ENCODE data around the gene NDUFAF5.

NDUFAF5 gene

GRCh38 chr20:13809855-13810254 lies 25.0 kb downstream of the NDUFAF5 start:
- no peaks in the 10 kb centered on the region for H3K9me3 ChIP-seq (ENCODE audit: control insufficient read depth, low read length)
- no peaks in the 10 kb centered on the region for H3K27me3 ChIP-seq (ENCODE audit: control insufficient read depth, insufficient read depth, low read length)
- peaks cover 6% of the 10 kb centered on the region for H3K36me3 ChIP-seq (ENCODE audit: control insufficient read depth, insufficient read depth, low read length)
- H3K4me1 ChIP-seq (ENCODE audit: control insufficient read depth, insufficient read depth, low read length), result no peaks in the 10 kb centered on the region
- H3K4me3 ChIP-seq (ENCODE audit: low read length), result no peak overlapping the region
- H3K9ac ChIP-seq (ENCODE audit: low read length), result no peak overlapping the region

GRCh38 chr20:13810446-13810845 lies 25.6 kb downstream of the NDUFAF5 start:
- H3K36me3 ChIP-seq (ENCODE audit: control insufficient read depth, insufficient read depth, low read length), result peaks cover 6% of the 10 kb centered on the region
- no peaks in the 10 kb centered on the region for H3K27me3 ChIP-seq (ENCODE audit: control insufficient read depth, insufficient read depth, low read length)

GRCh38 chr20:13813910-13814309 lies 29.1 kb downstream of the NDUFAF5 start:
- Histone ChIP-seq H3K27me3 (ENCODE audit: control insufficient read depth, insufficient read depth, low read length) (no peaks in the 10 kb centered on the region), H3K4me3 (ENCODE audit: low read length) (no peak overlapping the region), H3K4me1 (ENCODE audit: control insufficient read depth, insufficient read depth, low read length) (no peaks in the 10 kb centered on the region), H3K9ac (ENCODE audit: low read length) (no peak overlapping the region), H3K9me3 (ENCODE audit: control insufficient read depth, low read length) (no peaks in the 10 kb centered on the region), H3K36me3 (ENCODE audit: control insufficient read depth, insufficient read depth, low read length) (peaks cover 6% of the 10 kb centered on the region)

More at GRCh38 chr20:13810446-13810845, 25.6 kb downstream of the NDUFAF5 start:
- H3K4me3 ChIP-seq (ENCODE audit: low read length), result no peak overlapping the region
- no peaks in the 10 kb centered on the region for H3K4me1 ChIP-seq (ENCODE audit: control insufficient read depth, insufficient read depth, low read length)
- H3K9me3 ChIP-seq (ENCODE audit: control insufficient read depth, low read length), result no peaks in the 10 kb centered on the region
- no peak overlapping the region for H3K9ac ChIP-seq (ENCODE audit: low read length)

- Histone ChIP-seq H3K4me1 (ENCODE audit: control insufficient read depth, insufficient read depth, low read length) (no peaks in the 10 kb centered on the region), H3K9me3 (ENCODE audit: control insufficient read depth, low read length) (no peaks in the 10 kb centered on the region), H3K36me3 (ENCODE audit: control insufficient read depth, insufficient read depth, low read length) (peaks cover 6% of the 10 kb centered on the region), H3K4me3 (ENCODE audit: low read length) (no peak overlapping the region), H3K27me3 (ENCODE audit: control insufficient read depth, insufficient read depth, low read length) (no peaks in the 10 kb centered on the region), H3K9ac (ENCODE audit: low read length) (no peak overlapping the region)
These were observed 29.8 kb downstream of the NDUFAF5 start for GRCh38 chr20:13814672-13815071.

GRCh38 chr20:13816757-13817156 lies 31.9 kb downstream of the NDUFAF5 start:
- no peaks in the 10 kb centered on the region for H3K9me3 ChIP-seq (ENCODE audit: control insufficient read depth, low read length)
- H3K4me1 ChIP-seq (ENCODE audit: control insufficient read depth, insufficient read depth, low read length), result no peaks in the 10 kb centered on the region
- no peak overlapping the region for H3K9ac ChIP-seq (ENCODE audit: low read length)
- no peaks in the 10 kb centered on the region for H3K27me3 ChIP-seq (ENCODE audit: control insufficient read depth, insufficient read depth, low read length)
- peaks cover 6% of the 10 kb centered on the region for H3K36me3 ChIP-seq (ENCODE audit: control insufficient read depth, insufficient read depth, low read length)
- no peak overlapping the region for H3K4me3 ChIP-seq (ENCODE audit: low read length)

GRCh38 chr20:13817342-13817741 lies 32.5 kb downstream of the NDUFAF5 start:
- H3K27me3 ChIP-seq (ENCODE audit: control insufficient read depth, insufficient read depth, low read length), result no peaks in the 10 kb centered on the region
- H3K36me3 ChIP-seq (ENCODE audit: control insufficient read depth, insufficient read depth, low read length), result peaks cover 6% of the 10 kb centered on the region
- no peaks in the 10 kb centered on the region for H3K9me3 ChIP-seq (ENCODE audit: control insufficient read depth, low read length)
- H3K4me3 ChIP-seq (ENCODE audit: low read length), result no peak overlapping the region
- no peaks in the 10 kb centered on the region for H3K4me1 ChIP-seq (ENCODE audit: control insufficient read depth, insufficient read depth, low read length)
- H3K9ac ChIP-seq (ENCODE audit: low read length), result no peak overlapping the region

GRCh38 chr20:13819885-13820645 lies 35.2 kb downstream of the NDUFAF5 start:
- Histone ChIP-seq H3K9ac (ENCODE audit: low read length) (no peak overlapping the region), H3K9me3 (ENCODE audit: control insufficient read depth, low read length) (no peaks in the 10 kb centered on the region), H3K4me1 (ENCODE audit: control insufficient read depth, insufficient read depth, low read length) (no peaks in the 10 kb centered on the region), H3K4me3 (ENCODE audit: low read length) (no peak overlapping the region), H3K27me3 (ENCODE audit: control insufficient read depth, insufficient read depth, low read length) (no peaks in the 10 kb centered on the region), H3K36me3 (ENCODE audit: control insufficient read depth, insufficient read depth, low read length) (no peaks in the 10 kb centered on the region)

- Histone ChIP-seq H3K27me3 (ENCODE audit: control insufficient read depth, insufficient read depth, low read length) (no peaks in the 10 kb centered on the region), H3K9ac (ENCODE audit: low read length) (no peak overlapping the region), H3K4me1 (ENCODE audit: control insufficient read depth, insufficient read depth, low read length) (no peaks in the 10 kb centered on the region), H3K4me3 (ENCODE audit: low read length) (no peak overlapping the region), H3K9me3 (ENCODE audit: control insufficient read depth, low read length) (no peaks in the 10 kb centered on the region), H3K36me3 (ENCODE audit: control insufficient read depth, insufficient read depth, low read length) (no peaks in the 10 kb centered on the region)
These were observed 37.0 kb downstream of the NDUFAF5 start for GRCh38 chr20:13821876-13822275.

GRCh38 chr20:13822459-13822858 lies 37.6 kb downstream of the NDUFAF5 start:
- no peaks in the 10 kb centered on the region for H3K9me3 ChIP-seq (ENCODE audit: control insufficient read depth, low read length)
- no peak overlapping the region for H3K4me3 ChIP-seq (ENCODE audit: low read length)
- no peaks in the 10 kb centered on the region for H3K36me3 ChIP-seq (ENCODE audit: control insufficient read depth, insufficient read depth, low read length)
- no peak overlapping the region for H3K9ac ChIP-seq (ENCODE audit: low read length)
- H3K27me3 ChIP-seq (ENCODE audit: control insufficient read depth, insufficient read depth, low read length), result no peaks in the 10 kb centered on the region
- no peaks in the 10 kb centered on the region for H3K4me1 ChIP-seq (ENCODE audit: control insufficient read depth, insufficient read depth, low read length)

GRCh38 chr20:13824459-13824858 lies 39.6 kb downstream of the NDUFAF5 start:
- Histone ChIP-seq H3K27me3 (ENCODE audit: control insufficient read depth, insufficient read depth, low read length) (no peaks in the 10 kb centered on the region), H3K4me3 (ENCODE audit: low read length) (no peak overlapping the region), H3K9me3 (ENCODE audit: control insufficient read depth, low read length) (no peaks in the 10 kb centered on the region), H3K9ac (ENCODE audit: low read length) (no peak overlapping the region), H3K36me3 (ENCODE audit: control insufficient read depth, insufficient read depth, low read length) (no peaks in the 10 kb centered on the region), H3K4me1 (ENCODE audit: control insufficient read depth, insufficient read depth, low read length) (no peaks in the 10 kb centered on the region)

- H3K9me3 ChIP-seq (ENCODE audit: control insufficient read depth, low read length), result no peaks in the 10 kb centered on the region
- no peak overlapping the region for H3K9ac ChIP-seq (ENCODE audit: low read length)
- no peak overlapping the region for H3K4me3 ChIP-seq (ENCODE audit: low read length)
- H3K27me3 ChIP-seq (ENCODE audit: control insufficient read depth, insufficient read depth, low read length), result no peaks in the 10 kb centered on the region
- H3K4me1 ChIP-seq (ENCODE audit: control insufficient read depth, insufficient read depth, low read length), result no peaks in the 10 kb centered on the region
- H3K36me3 ChIP-seq (ENCODE audit: control insufficient read depth, insufficient read depth, low read length), result no peaks in the 10 kb centered on the region
These were observed 40.6 kb downstream of the NDUFAF5 start for GRCh38 chr20:13825465-13825864.

GRCh38 chr20:13831476-13831875 lies 46.6 kb downstream of the NDUFAF5 start:
- Histone ChIP-seq H3K4me1 (ENCODE audit: control insufficient read depth, insufficient read depth, low read length) (no peaks in the 10 kb centered on the region), H3K36me3 (ENCODE audit: control insufficient read depth, insufficient read depth, low read length) (no peaks in the 10 kb centered on the region), H3K9ac (ENCODE audit: low read length) (no peak overlapping the region), H3K4me3 (ENCODE audit: low read length) (no peak overlapping the region), H3K9me3 (ENCODE audit: control insufficient read depth, low read length) (no peaks in the 10 kb centered on the region), H3K27me3 (ENCODE audit: control insufficient read depth, insufficient read depth, low read length) (no peaks in the 10 kb centered on the region)

GRCh38 chr20:13838664-13839063 lies 53.8 kb downstream of the NDUFAF5 start:
- Histone ChIP-seq H3K27me3 (ENCODE audit: control insufficient read depth, insufficient read depth, low read length) (no peaks in the 10 kb centered on the region), H3K4me3 (ENCODE audit: low read length) (no peak overlapping the region), H3K4me1 (ENCODE audit: control insufficient read depth, insufficient read depth, low read length) (no peaks in the 10 kb centered on the region), H3K9me3 (ENCODE audit: control insufficient read depth, low read length) (no peaks in the 10 kb centered on the region), H3K36me3 (ENCODE audit: control insufficient read depth, insufficient read depth, low read length) (no peaks in the 10 kb centered on the region), H3K9ac (ENCODE audit: low read length) (no peak overlapping the region)
